ENCODE data around the gene BBOF1.

Gene BBOF1

GRCh38 chr14:74065746-74066575 lies 46.8 kb downstream of the BBOF1 start:
- no peak for DNase-seq (ENCODE audit: low spot score)
- in situ Hi-C loops (cut with MboI; ENCODE audit: low sequenced_read_pairs, unreplicated experiment) = no loop called here
- TF ChIP-seq, protein P1, sequence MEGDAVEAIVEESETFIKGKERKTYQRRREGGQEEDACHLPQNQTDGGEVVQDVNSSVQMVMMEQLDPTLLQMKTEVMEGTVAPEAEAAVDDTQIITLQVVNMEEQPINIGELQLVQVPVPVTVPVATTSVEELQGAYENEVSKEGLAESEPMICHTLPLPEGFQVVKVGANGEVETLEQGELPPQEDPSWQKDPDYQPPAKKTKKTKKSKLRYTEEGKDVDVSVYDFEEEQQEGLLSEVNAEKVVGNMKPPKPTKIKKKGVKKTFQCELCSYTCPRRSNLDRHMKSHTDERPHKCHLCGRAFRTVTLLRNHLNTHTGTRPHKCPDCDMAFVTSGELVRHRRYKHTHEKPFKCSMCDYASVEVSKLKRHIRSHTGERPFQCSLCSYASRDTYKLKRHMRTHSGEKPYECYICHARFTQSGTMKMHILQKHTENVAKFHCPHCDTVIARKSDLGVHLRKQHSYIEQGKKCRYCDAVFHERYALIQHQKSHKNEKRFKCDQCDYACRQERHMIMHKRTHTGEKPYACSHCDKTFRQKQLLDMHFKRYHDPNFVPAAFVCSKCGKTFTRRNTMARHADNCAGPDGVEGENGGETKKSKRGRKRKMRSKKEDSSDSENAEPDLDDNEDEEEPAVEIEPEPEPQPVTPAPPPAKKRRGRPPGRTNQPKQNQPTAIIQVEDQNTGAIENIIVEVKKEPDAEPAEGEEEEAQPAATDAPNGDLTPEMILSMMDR (IDR thresholded peaks at IDR 0.05; ENCODE audit: borderline replicate concordance, control extremely low read depth, extremely low read depth, insufficient read depth, missing control alignments) = no peak

GRCh38 chr14:74077401-74077800 lies 58.3 kb downstream of the BBOF1 start:
- in situ Hi-C loops (cut with MboI; ENCODE audit: low sequenced_read_pairs, unreplicated experiment) = no loop called here

GRCh38 chr14:74080820-74081460 lies 61.8 kb downstream of the BBOF1 start:
- no peak for DNase-seq (ENCODE audit: low spot score)
- in situ Hi-C loops (cut with MboI; ENCODE audit: low sequenced_read_pairs, unreplicated experiment) = no loop called here
- TF ChIP-seq, protein P1 (IDR thresholded peaks at IDR 0.05; ENCODE audit: borderline replicate concordance, control extremely low read depth, extremely low read depth, insufficient read depth, missing control alignments) = no peak

More at GRCh38 chr14:74077401-74077800, 58.3 kb downstream of the BBOF1 start:
- no peak for DNase-seq (ENCODE audit: low spot score)
- TF ChIP-seq, protein P1 (IDR thresholded peaks at IDR 0.05; ENCODE audit: borderline replicate concordance, control extremely low read depth, extremely low read depth, insufficient read depth, missing control alignments) = no peak

DNA sequence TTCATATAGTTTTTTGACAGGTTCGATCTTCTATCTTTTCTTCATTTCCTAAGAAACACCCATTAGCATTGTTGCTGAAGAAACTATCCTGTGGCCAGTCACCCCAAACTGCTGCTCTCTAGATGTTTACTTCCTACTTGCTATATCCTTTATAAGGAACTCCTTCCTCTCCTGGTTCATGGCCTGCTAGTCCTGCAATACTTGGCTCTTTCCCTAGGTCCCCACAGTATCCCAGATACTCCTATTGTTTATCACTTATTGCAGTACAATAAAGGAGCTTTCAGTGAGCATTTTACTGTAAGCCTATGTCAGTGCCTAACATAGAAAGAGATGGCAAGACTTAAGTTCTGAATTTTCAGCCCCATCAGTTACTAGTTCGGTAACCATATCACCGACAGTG lies 62.3 kb downstream of the BBOF1 start:
- TF ChIP-seq, protein P1 (IDR thresholded peaks at IDR 0.05; ENCODE audit: borderline replicate concordance, control extremely low read depth, extremely low read depth, insufficient read depth, missing control alignments) = no peak
- in situ Hi-C loops (cut with MboI; ENCODE audit: low sequenced_read_pairs, unreplicated experiment) = no loop called here
- no peak for DNase-seq (ENCODE audit: low spot score)

DNA sequence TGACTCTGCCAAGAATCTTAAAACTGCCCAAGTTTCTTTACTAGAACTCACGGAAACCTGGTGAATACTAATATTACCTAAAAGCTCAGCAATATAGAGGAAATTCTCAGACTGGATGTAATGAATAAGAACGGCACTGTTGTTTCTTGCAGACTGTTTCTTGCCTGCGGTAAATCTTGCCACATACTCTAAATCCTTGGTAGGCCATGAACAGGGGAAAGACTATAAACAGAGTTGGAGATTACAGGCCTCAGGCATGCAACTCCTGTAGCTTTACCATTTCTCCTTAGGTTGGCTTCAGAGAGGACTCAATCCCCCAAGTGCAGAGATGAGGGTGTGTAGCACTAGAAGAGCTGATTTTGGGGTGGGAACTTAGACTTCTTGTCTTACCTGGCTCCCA lies 64.0 kb downstream of the BBOF1 start:
- DNase-seq (ENCODE audit: low spot score) = no peak
- in situ Hi-C loops (cut with MboI; ENCODE audit: low sequenced_read_pairs, unreplicated experiment) = no loop called here
- TF ChIP-seq, protein P1 (IDR thresholded peaks at IDR 0.05; ENCODE audit: borderline replicate concordance, control extremely low read depth, extremely low read depth, insufficient read depth, missing control alignments) = no peak

DNA sequence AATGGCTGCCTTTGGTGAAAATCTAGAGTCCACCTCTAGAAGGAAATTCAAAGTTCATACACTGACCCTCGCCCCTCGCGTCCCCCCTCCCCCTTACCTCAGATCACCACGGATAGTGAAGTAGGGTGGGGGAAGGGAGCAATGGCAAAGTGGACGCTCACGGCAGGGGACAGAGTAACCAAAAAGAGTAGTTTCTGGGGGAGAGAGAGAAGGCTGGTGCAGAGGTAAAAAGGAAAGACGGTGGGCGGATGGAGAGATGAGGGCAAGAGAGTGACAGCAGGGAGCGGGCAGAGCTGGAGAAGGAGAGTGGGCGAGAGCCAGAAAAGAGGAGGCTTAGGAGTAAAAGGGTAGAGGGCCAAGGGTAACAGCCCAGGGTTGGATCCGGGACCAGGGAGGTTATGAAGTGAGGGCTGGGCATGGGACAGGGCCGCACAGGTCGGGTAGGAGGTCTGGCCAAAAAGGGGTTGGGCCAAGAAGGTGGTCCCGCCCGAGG lies 64.7 kb downstream of the BBOF1 start:
- TF ChIP-seq, protein P1 (IDR thresholded peaks at IDR 0.05; ENCODE audit: borderline replicate concordance, control extremely low read depth, extremely low read depth, insufficient read depth, missing control alignments) = no peak
- in situ Hi-C loops (cut with MboI; ENCODE audit: low sequenced_read_pairs, unreplicated experiment) = no loop called here
- DNase-seq (ENCODE audit: low spot score) = peak; percentile 16

Measured in GM13976 (cell line).